GM18909 (cell line): Measurements from ENCODE around the gene FABP1.

Experiments used
- ATAC-seq: cut with Tn5 transposase; IDR thresholded peaks from one replicate; pipeline ENCODE4 v1.9.1; 2021; ENCODE audit warnings: mild to moderate bottlenecking; ENCODE audit not compliant: unreplicated experiment, poor library complexity

Gene FABP1

GRCh38 chr2:88127888-88128653 is at the start of gene FABP1:
Gene FABP1, minus strand, starts transcription at chr2:88128062. Its CDS starts 45 bp downstream, at chr2:88128017.
- ATAC-seq: no peak

- no peak for ATAC-seq
These were observed 49.7 kb upstream of the FABP1 start for GRCh38 chr2:88177556-88177955.

GRCh38 chr2:88176352-88176984 is 48.6 kb upstream of the FABP1 start:
- no peak for ATAC-seq

- no peak for ATAC-seq
These were observed 45.0 kb upstream of the FABP1 start for GRCh38 chr2:88172882-88173281.

- no peak for ATAC-seq
These were observed 44.1 kb upstream of the FABP1 start for GRCh38 chr2:88171966-88172365.

- ATAC-seq: no peak
These were observed 42.6 kb upstream of the FABP1 start for GRCh38 chr2:88170472-88170892.

GRCh38 chr2:88168386-88168785 is 40.5 kb upstream of the FABP1 start:
- no peak for ATAC-seq

- no peak for ATAC-seq
These were observed 39.9 kb upstream of the FABP1 start for GRCh38 chr2:88167740-88168139.

- ATAC-seq: no peak
These were observed 37.6 kb upstream of the FABP1 start for GRCh38 chr2:88165332-88166003.

GRCh38 chr2:88161446-88162244 is 33.8 kb upstream of the FABP1 start:
- ATAC-seq: no peak

GRCh38 chr2:88160517-88160916 is 32.7 kb upstream of the FABP1 start:
- ATAC-seq: no peak

- peak; percentile 75 for ATAC-seq
These were observed 32.1 kb upstream of the FABP1 start for GRCh38 chr2:88159955-88160415.

- peak; percentile 16 for ATAC-seq
These were observed 31.6 kb upstream of the FABP1 start for GRCh38 chr2:88159481-88159880.

GRCh38 chr2:88148929-88149438 is 21.1 kb upstream of the FABP1 start:
- no peak for ATAC-seq

- no peak for ATAC-seq
These were observed 19.3 kb upstream of the FABP1 start for GRCh38 chr2:88147145-88147544.

GRCh38 chr2:88146590-88146989 is 18.7 kb upstream of the FABP1 start:
- no peak for ATAC-seq

GRCh38 chr2:88144914-88145497 is 17.1 kb upstream of the FABP1 start:
- no peak for ATAC-seq

- no peak for ATAC-seq
These were observed 16.4 kb upstream of the FABP1 start for GRCh38 chr2:88144271-88144670.

GRCh38 chr2:88141952-88142351 is 14.1 kb upstream of the FABP1 start:
- no peak for ATAC-seq

- no peak for ATAC-seq
These were observed 11.9 kb upstream of the FABP1 start for GRCh38 chr2:88139804-88140203.
